Right renal pelvis (tissue), 4 donors: ENCODE results near the gene CTNNB1. TPM values are rescaled to one million over a fixed set of nuclear protein-coding genes. Genes with fewer than 3 reads are reported as not detected.
A peak's percentile ranks its signal among the peaks of the same experiment; 100 is the strongest.

ENCODE experiments used
- DNase-seq, 4 donors: peaks; one replicate each; pipeline ENCODE4 v3.0.0-alpha.2; 2013; ENCODE audit warnings: low read depth in 4 of 4, low spot score in 3 of 4, missing footprints in 1 of 4
- polyA plus RNA-seq, 4 donors: library from polyadenylated mRNA; unstranded; fragments of 120-200 nt; gene quantifications; one replicate each; pipeline ENCODE4 v1.2.1, GENCODE V29; 2013; ENCODE audit not compliant: insufficient read length in 4 of 4

The CTNNB1 gene
- polyA plus RNA-seq, 4 donors, result 442 to 466 (median 450) TPM

- DNase-seq, result no peak
Measured at GRCh38 chr3:41213588-41213987, 14.3 kb downstream of the CTNNB1 start.

GRCh38 chr3:41216422-41216821 lies 17.1 kb downstream of the CTNNB1 start:
- no peak for DNase-seq

GRCh38 chr3:41216993-41217392 lies 17.7 kb downstream of the CTNNB1 start:
- no peak for DNase-seq

- no peak for DNase-seq
Measured at GRCh38 chr3:41219424-41219823, 20.1 kb downstream of the CTNNB1 start.

GRCh38 chr3:41220906-41221677 lies 21.8 kb downstream of the CTNNB1 start:
- DNase-seq, result no peak

GRCh38 chr3:41222012-41222411 lies 22.7 kb downstream of the CTNNB1 start:
- DNase-seq, result no peak

GRCh38 chr3:41222501-41222900 lies 23.2 kb downstream of the CTNNB1 start:
- DNase-seq, result no peak

GRCh38 chr3:41223078-41223477 lies 23.8 kb downstream of the CTNNB1 start:
- DNase-seq, result no peak

GRCh38 chr3:41223691-41224090 lies 24.4 kb downstream of the CTNNB1 start:
- DNase-seq, result no peak

- DNase-seq, result no peak
Measured at GRCh38 chr3:41224120-41224806, 25.0 kb downstream of the CTNNB1 start.

GRCh38 chr3:41234823-41235721 lies 35.8 kb downstream of the CTNNB1 start:
- DNase-seq, result no peak

- no peak for DNase-seq
Measured at GRCh38 chr3:41236228-41236627, 36.9 kb downstream of the CTNNB1 start.

- no peak for DNase-seq
Measured at GRCh38 chr3:41237907-41238306, 38.6 kb downstream of the CTNNB1 start.

- DNase-seq, result no peak
Measured at GRCh38 chr3:41239587-41239986, 40.3 kb downstream of the CTNNB1 start.

- no peak for DNase-seq
Measured at GRCh38 chr3:41241161-41241560, 41.9 kb downstream of the CTNNB1 start.

GRCh38 chr3:41241800-41242571 lies 42.7 kb downstream of the CTNNB1 start:
- DNase-seq, result no peak

- DNase-seq, result no peak
Measured at GRCh38 chr3:41243183-41243582, 43.9 kb downstream of the CTNNB1 start.

- no peak for DNase-seq
Measured at GRCh38 chr3:41244620-41245336, 45.5 kb downstream of the CTNNB1 start.

GRCh38 chr3:41247055-41248004 lies 48.0 kb downstream of the CTNNB1 start:
- peak in 1 of 4 donors; percentile 16 for DNase-seq
